ENCODE results near the gene C5orf47.

C5orf47 gene

GRCh38 chr5:173944511-173944910, 44.5 kb upstream of the C5orf47 start:
- no peak overlapping the region for H3K23ac ChIP-seq (ENCODE audit: low read length)
- no peak overlapping the region for H2BK12ac ChIP-seq (ENCODE audit: low read length)
- no peak overlapping the region for H3K4me3 ChIP-seq (ENCODE audit: low read depth, low read length)
- no peak overlapping the region for H4K91ac ChIP-seq (ENCODE audit: low read depth, low read length)
- no peak overlapping the region for H3K27ac ChIP-seq (ENCODE audit: low read depth, low read length)
- H2AK5ac ChIP-seq (ENCODE audit: low read length), result no peak overlapping the region
- no peaks in the 10 kb centered on the region for H3K79me1 ChIP-seq (ENCODE audit: low read length)
- H3K14ac ChIP-seq (ENCODE audit: low read length), result no peak overlapping the region
- H3K9ac ChIP-seq (ENCODE audit: low read length), result no peak overlapping the region
- H3K79me2 ChIP-seq (ENCODE audit: control insufficient read depth, insufficient read depth, low read length, poor library complexity), result no peaks in the 10 kb centered on the region
- no peaks in the 10 kb centered on the region for H3K9me3 ChIP-seq (ENCODE audit: insufficient read depth, low read depth, low read length)
- no peaks in the 10 kb centered on the region for H3K27me3 ChIP-seq (ENCODE audit: insufficient read depth, low read length)
- H4K12ac ChIP-seq (ENCODE audit: low read depth, low read length), result no peak overlapping the region
- no CpG with 5 or more reads among the region's 2 CpGs for whole genome bisulfite sequencing (ENCODE audit: extremely low coverage, insufficient coverage, insufficient read length)
- H3K36me3 ChIP-seq (ENCODE audit: control insufficient read depth in 1 of 2, insufficient read depth in 2 of 2, low read length in 2 of 2), result peaks cover 1 to 15% of the 10 kb centered on the region in 2 experiments
- H4K8ac ChIP-seq (ENCODE audit: low read depth, low read length), result no peak overlapping the region
- H2BK120ac ChIP-seq (ENCODE audit: insufficient read depth, low read length, poor library complexity), result no peak overlapping the region
- H3K4ac ChIP-seq (ENCODE audit: low read depth, low read length), result no peak overlapping the region
- H2BK5ac ChIP-seq (ENCODE audit: low read depth, low read length, poor library complexity), result no peak overlapping the region
- peaks cover 0 to 3% of the 10 kb centered on the region in 2 experiments for H3K4me1 ChIP-seq (ENCODE audit: control insufficient read depth in 1 of 2, insufficient read depth in 2 of 2, low read length in 2 of 2)
- no peak for DNase-seq
- H3K18ac ChIP-seq (ENCODE audit: low read length), result no peak overlapping the region
- no peak overlapping the region for H3K4me2 ChIP-seq (ENCODE audit: low read length)
- no peak overlapping the region for H2AFZ ChIP-seq (ENCODE audit: insufficient read depth, low read length, poor library complexity)

GRCh38 chr5:173945160-173945559, 43.8 kb upstream of the C5orf47 start:
- Histone ChIP-seq H3K27ac (ENCODE audit: low read depth, low read length) (no peak overlapping the region), H3K36me3 (ENCODE audit: control insufficient read depth in 1 of 2, insufficient read depth in 2 of 2, low read length in 2 of 2) (peaks cover 2 to 15% of the 10 kb centered on the region in 2 experiments), H3K79me2 (ENCODE audit: control insufficient read depth, insufficient read depth, low read length, poor library complexity) (no peaks in the 10 kb centered on the region), H4K91ac (ENCODE audit: low read depth, low read length) (no peak overlapping the region), H2BK120ac (ENCODE audit: insufficient read depth, low read length, poor library complexity) (no peak overlapping the region), H2BK5ac (ENCODE audit: low read depth, low read length, poor library complexity) (no peak overlapping the region), H3K27me3 (ENCODE audit: insufficient read depth, low read length) (no peaks in the 10 kb centered on the region), H2AK5ac (ENCODE audit: low read length) (no peak overlapping the region), H3K18ac (ENCODE audit: low read length) (no peak overlapping the region), H2BK12ac (ENCODE audit: low read length) (no peak overlapping the region), H3K9ac (ENCODE audit: low read length) (no peak overlapping the region), H3K4me2 (ENCODE audit: low read length) (no peak overlapping the region), H3K4me3 (ENCODE audit: low read depth, low read length) (no peak overlapping the region), H3K9me3 (ENCODE audit: insufficient read depth, low read depth, low read length) (no peaks in the 10 kb centered on the region), H4K12ac (ENCODE audit: low read depth, low read length) (no peak overlapping the region), H2AFZ (ENCODE audit: insufficient read depth, low read length, poor library complexity) (no peak overlapping the region), H3K14ac (ENCODE audit: low read length) (no peak overlapping the region), H3K23ac (ENCODE audit: low read length) (peak overlapping the region; percentile 5), H3K79me1 (ENCODE audit: low read length) (no peaks in the 10 kb centered on the region), H3K4me1 (ENCODE audit: control insufficient read depth in 1 of 2, insufficient read depth in 2 of 2, low read length in 2 of 2) (peaks cover 0 to 3% of the 10 kb centered on the region in 2 experiments), H3K4ac (ENCODE audit: low read depth, low read length) (no peak overlapping the region), H4K8ac (ENCODE audit: low read depth, low read length) (no peak overlapping the region)
- no peak for DNase-seq
- no CpG with 5 or more reads among the region's 2 CpGs for WGBS (ENCODE audit: extremely low coverage, insufficient coverage, insufficient read length)

GRCh38 chr5:173946323-173946722, 42.6 kb upstream of the C5orf47 start:
- Histone ChIP-seq H3K79me2 (ENCODE audit: control insufficient read depth, insufficient read depth, low read length, poor library complexity) (no peaks in the 10 kb centered on the region), H3K14ac (ENCODE audit: low read length) (no peak overlapping the region), H2BK120ac (ENCODE audit: insufficient read depth, low read length, poor library complexity) (no peak overlapping the region), H3K18ac (ENCODE audit: low read length) (no peak overlapping the region), H2BK12ac (ENCODE audit: low read length) (no peak overlapping the region), H3K27me3 (ENCODE audit: insufficient read depth, low read length) (no peaks in the 10 kb centered on the region), H3K27ac (ENCODE audit: low read depth, low read length) (no peak overlapping the region), H3K9ac (ENCODE audit: low read length) (no peak overlapping the region), H3K4me2 (ENCODE audit: low read length) (no peak overlapping the region), H4K91ac (ENCODE audit: low read depth, low read length) (no peak overlapping the region), H4K12ac (ENCODE audit: low read depth, low read length) (no peak overlapping the region), H3K36me3 (ENCODE audit: control insufficient read depth in 1 of 2, insufficient read depth in 2 of 2, low read length in 2 of 2) (peaks cover 3 to 20% of the 10 kb centered on the region in 2 experiments), H2AK5ac (ENCODE audit: low read length) (no peak overlapping the region), H3K4me3 (ENCODE audit: low read depth, low read length) (no peak overlapping the region), H3K4ac (ENCODE audit: low read depth, low read length) (no peak overlapping the region), H2AFZ (ENCODE audit: insufficient read depth, low read length, poor library complexity) (no peak overlapping the region), H4K8ac (ENCODE audit: low read depth, low read length) (no peak overlapping the region), H3K23ac (ENCODE audit: low read length) (no peak overlapping the region), H2BK5ac (ENCODE audit: low read depth, low read length, poor library complexity) (no peak overlapping the region), H3K9me3 (ENCODE audit: insufficient read depth, low read depth, low read length) (no peaks in the 10 kb centered on the region), H3K4me1 (ENCODE audit: control insufficient read depth in 1 of 2, insufficient read depth in 2 of 2, low read length in 2 of 2) (peaks cover 0 to 3% of the 10 kb centered on the region in 2 experiments), H3K79me1 (ENCODE audit: low read length) (no peaks in the 10 kb centered on the region)
- no CpG with 5 or more reads among the region's 2 CpGs for WGBS (ENCODE audit: extremely low coverage, insufficient coverage, insufficient read length)
- no peak for DNase-seq

GRCh38 chr5:173950829-173951228, 38.1 kb upstream of the C5orf47 start:
- WGBS (ENCODE audit: extremely low coverage, insufficient coverage, insufficient read length), result no CpG with 5 or more reads among the region's 2 CpGs

More at GRCh38 chr5:173950829-173951228, 38.1 kb upstream of the C5orf47 start:
- Histone ChIP-seq H3K9me3 (ENCODE audit: insufficient read depth, low read depth, low read length) (no peaks in the 10 kb centered on the region), H3K9ac (ENCODE audit: low read length) (no peak overlapping the region), H2AFZ (ENCODE audit: insufficient read depth, low read length, poor library complexity) (no peak overlapping the region), H3K18ac (ENCODE audit: low read length) (no peak overlapping the region), H3K27me3 (ENCODE audit: insufficient read depth, low read length) (no peaks in the 10 kb centered on the region), H2BK120ac (ENCODE audit: insufficient read depth, low read length, poor library complexity) (no peak overlapping the region), H3K27ac (ENCODE audit: low read depth, low read length) (no peak overlapping the region), H3K79me2 (ENCODE audit: control insufficient read depth, insufficient read depth, low read length, poor library complexity) (no peaks in the 10 kb centered on the region), H2BK12ac (ENCODE audit: low read length) (no peak overlapping the region), H3K14ac (ENCODE audit: low read length) (no peak overlapping the region), H3K4me1 (ENCODE audit: control insufficient read depth in 1 of 2, insufficient read depth in 2 of 2, low read length in 2 of 2) (no peaks in the 10 kb centered on the region), H3K36me3 (ENCODE audit: control insufficient read depth in 1 of 2, insufficient read depth in 2 of 2, low read length in 2 of 2) (peaks cover 7 to 33% of the 10 kb centered on the region in 2 experiments), H3K79me1 (ENCODE audit: low read length) (no peaks in the 10 kb centered on the region), H4K12ac (ENCODE audit: low read depth, low read length) (no peak overlapping the region), H4K91ac (ENCODE audit: low read depth, low read length) (no peak overlapping the region), H3K23ac (ENCODE audit: low read length) (no peak overlapping the region), H4K8ac (ENCODE audit: low read depth, low read length) (no peak overlapping the region), H2AK5ac (ENCODE audit: low read length) (no peak overlapping the region), H2BK5ac (ENCODE audit: low read depth, low read length, poor library complexity) (no peak overlapping the region), H3K4me3 (ENCODE audit: low read depth, low read length) (no peak overlapping the region), H3K4ac (ENCODE audit: low read depth, low read length) (no peak overlapping the region), H3K4me2 (ENCODE audit: low read length) (no peak overlapping the region)
- DNase-seq, result no peak

All from trophoblast cell (in vitro differentiated cells and primary cell).